ENCODE results near the gene RSPO4.
A peak's percentile ranks its signal among the peaks of the same experiment; 100 is the strongest.

RSPO4 gene

GRCh38 chr20:1012359-1013168, 10.5 kb upstream of the RSPO4 start:
- TF ChIP-seq USF1 (IDR thresholded peaks at IDR 0.05) (no peak), REST (IDR thresholded peaks at IDR 0.05; ENCODE audit: low read depth) (no peak), MAX (IDR thresholded peaks at IDR 0.05) (no peak), YY1 (IDR thresholded peaks at IDR 0.05; ENCODE audit: low read depth) (no peak), FOXM1 (IDR thresholded peaks at IDR 0.05; ENCODE audit: borderline replicate concordance, low read depth) (no peak), ZBTB7A (IDR thresholded peaks at IDR 0.05; ENCODE audit: low read depth) (no peak), TCF12 (IDR thresholded peaks at IDR 0.05; ENCODE audit: low read depth) (no peak), CEBPB (IDR thresholded peaks at IDR 0.05) (no peak), RAD21 (IDR thresholded peaks at IDR 0.05; ENCODE audit: low read depth) (no peak), NFIC (IDR thresholded peaks at IDR 0.05) (no peak), EGR1 (IDR thresholded peaks at IDR 0.05) (no peak), CREB1 (IDR thresholded peaks at IDR 0.05; ENCODE audit: low read depth) (no peak), TEAD4 (IDR thresholded peaks at IDR 0.05) (no peak), EP300 (IDR thresholded peaks at IDR 0.05; ENCODE audit: borderline replicate concordance) (no peak), TAF1 (IDR thresholded peaks at IDR 0.05; ENCODE audit: low read depth) (no peak)

GRCh38 chr20:1010659-1011058, 8.5 kb upstream of the RSPO4 start:
- TF ChIP-seq MAX (IDR thresholded peaks at IDR 0.05) (no peak), TEAD4 (IDR thresholded peaks at IDR 0.05) (no peak), TCF12 (IDR thresholded peaks at IDR 0.05; ENCODE audit: low read depth) (no peak)

GRCh38 chr20:1005452-1006027, 3.4 kb upstream of the RSPO4 start:
- TF ChIP-seq USF1 (IDR thresholded peaks at IDR 0.05) (0 out of 2 replicates have a peak, but pooled peaks have one; percentile 5), CEBPB (IDR thresholded peaks at IDR 0.05) (no peak)

- TF ChIP-seq TEAD4 (IDR thresholded peaks at IDR 0.05) (no peak), EGR1 (IDR thresholded peaks at IDR 0.05) (no peak), NFIC (IDR thresholded peaks at IDR 0.05) (no peak), TCF12 (IDR thresholded peaks at IDR 0.05; ENCODE audit: low read depth) (no peak), CEBPB (IDR thresholded peaks at IDR 0.05) (no peak), EP300 (IDR thresholded peaks at IDR 0.05; ENCODE audit: borderline replicate concordance) (no peak), REST (IDR thresholded peaks at IDR 0.05; ENCODE audit: low read depth) (no peak), FOXM1 (IDR thresholded peaks at IDR 0.05; ENCODE audit: borderline replicate concordance, low read depth) (no peak), ZBTB7A (IDR thresholded peaks at IDR 0.05; ENCODE audit: low read depth) (no peak), CREB1 (IDR thresholded peaks at IDR 0.05; ENCODE audit: low read depth) (no peak), MAX (IDR thresholded peaks at IDR 0.05) (no peak), TAF1 (IDR thresholded peaks at IDR 0.05; ENCODE audit: low read depth) (no peak), YY1 (IDR thresholded peaks at IDR 0.05; ENCODE audit: low read depth) (no peak), USF1 (IDR thresholded peaks at IDR 0.05) (no peak), RAD21 (IDR thresholded peaks at IDR 0.05; ENCODE audit: low read depth) (no peak)
Observed at GRCh38 chr20:1003920-1004697, 2.0 kb upstream of the RSPO4 start.

Data from Ishikawa (cell line).